ENCODE results near the gene C6orf132.

DNA sequence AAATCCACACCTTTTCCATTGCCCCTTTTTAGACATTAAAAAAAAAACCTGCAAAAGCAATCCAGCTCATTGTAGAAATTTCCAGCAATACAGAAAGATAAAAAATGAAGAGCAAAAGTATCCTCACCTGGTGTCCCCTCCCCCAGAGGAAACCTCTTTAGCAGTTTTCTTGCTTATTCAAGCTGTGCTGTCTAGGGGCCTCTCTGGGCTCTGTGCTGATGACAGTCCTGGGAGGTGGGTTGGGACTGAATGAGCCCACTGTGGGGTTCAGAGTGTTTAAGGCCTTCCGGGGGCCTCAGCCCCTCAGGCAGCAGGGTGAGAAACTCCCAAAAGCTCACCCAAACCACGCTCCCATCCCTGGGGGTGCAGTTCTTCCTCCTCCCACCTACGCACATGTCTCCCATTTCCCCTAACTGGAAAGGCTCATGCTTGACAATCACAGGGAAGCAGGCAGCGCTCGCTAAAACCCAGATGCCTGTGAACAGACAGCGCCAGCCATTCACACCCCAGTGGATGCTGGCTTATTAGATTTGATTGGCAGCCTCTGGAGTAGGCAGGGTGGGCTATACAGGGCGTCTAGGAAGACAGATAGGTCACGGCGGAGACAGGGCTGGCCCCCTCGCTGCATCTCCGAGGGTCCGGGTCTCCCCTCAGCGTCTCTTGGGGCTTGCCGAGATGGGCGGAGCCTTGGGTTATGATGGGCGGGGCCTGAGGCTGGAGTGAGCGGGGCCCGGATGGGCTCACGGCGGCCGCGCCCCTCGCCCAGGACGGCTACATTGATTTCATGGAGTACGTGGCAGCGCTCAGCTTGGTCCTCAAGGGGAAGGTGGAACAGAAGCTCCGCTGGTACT lies 35.3 kb upstream of the C6orf132 start:
- TF ChIP-seq, protein P1, sequence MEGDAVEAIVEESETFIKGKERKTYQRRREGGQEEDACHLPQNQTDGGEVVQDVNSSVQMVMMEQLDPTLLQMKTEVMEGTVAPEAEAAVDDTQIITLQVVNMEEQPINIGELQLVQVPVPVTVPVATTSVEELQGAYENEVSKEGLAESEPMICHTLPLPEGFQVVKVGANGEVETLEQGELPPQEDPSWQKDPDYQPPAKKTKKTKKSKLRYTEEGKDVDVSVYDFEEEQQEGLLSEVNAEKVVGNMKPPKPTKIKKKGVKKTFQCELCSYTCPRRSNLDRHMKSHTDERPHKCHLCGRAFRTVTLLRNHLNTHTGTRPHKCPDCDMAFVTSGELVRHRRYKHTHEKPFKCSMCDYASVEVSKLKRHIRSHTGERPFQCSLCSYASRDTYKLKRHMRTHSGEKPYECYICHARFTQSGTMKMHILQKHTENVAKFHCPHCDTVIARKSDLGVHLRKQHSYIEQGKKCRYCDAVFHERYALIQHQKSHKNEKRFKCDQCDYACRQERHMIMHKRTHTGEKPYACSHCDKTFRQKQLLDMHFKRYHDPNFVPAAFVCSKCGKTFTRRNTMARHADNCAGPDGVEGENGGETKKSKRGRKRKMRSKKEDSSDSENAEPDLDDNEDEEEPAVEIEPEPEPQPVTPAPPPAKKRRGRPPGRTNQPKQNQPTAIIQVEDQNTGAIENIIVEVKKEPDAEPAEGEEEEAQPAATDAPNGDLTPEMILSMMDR (IDR thresholded peaks at IDR 0.05; ENCODE audit: low read depth, low read length, poor library complexity, severe bottlenecking) = no peak
- no peak for TF ChIP-seq EZH2phosphoT487 (IDR thresholded peaks at IDR 0.05; ENCODE audit: borderline replicate concordance, low read length)

All from DOHH2 (cell line).